22Rv1 (cell line): ENCODE results near the gene DTX4.

ENCODE experiments used
- H3K27ac ChIP-seq: fragments of 450-650 bp; 2 replicates; pipeline ENCODE4 v1.5.1; 2017
- CTCF ChIP-seq: fragments of 450-650 bp; IDR thresholded peaks from 2 replicates; pipeline ENCODE4 v1.5.1; 2017; ENCODE audit warnings: mild to moderate bottlenecking
- ZFX ChIP-seq: fragments of 450-650 bp; IDR thresholded peaks from 2 replicates; pipeline ENCODE4 v1.6.1; 2017; ENCODE audit warnings: antibody characterized with exemption, borderline replicate concordance

Gene DTX4

GRCh38 chr11:59212744-59213631 is 41.1 kb downstream of the DTX4 start, which contains the start of gene MPEG1:
Gene MPEG1, minus strand, starts transcription at chr11:59212927. Its CDS starts 62 bp downstream, at chr11:59212865.
- TF ChIP-seq ZFX (no peak), CTCF (no peak)
- no peak within 1 kb of the TSS for H3K27ac ChIP-seq

DNA sequence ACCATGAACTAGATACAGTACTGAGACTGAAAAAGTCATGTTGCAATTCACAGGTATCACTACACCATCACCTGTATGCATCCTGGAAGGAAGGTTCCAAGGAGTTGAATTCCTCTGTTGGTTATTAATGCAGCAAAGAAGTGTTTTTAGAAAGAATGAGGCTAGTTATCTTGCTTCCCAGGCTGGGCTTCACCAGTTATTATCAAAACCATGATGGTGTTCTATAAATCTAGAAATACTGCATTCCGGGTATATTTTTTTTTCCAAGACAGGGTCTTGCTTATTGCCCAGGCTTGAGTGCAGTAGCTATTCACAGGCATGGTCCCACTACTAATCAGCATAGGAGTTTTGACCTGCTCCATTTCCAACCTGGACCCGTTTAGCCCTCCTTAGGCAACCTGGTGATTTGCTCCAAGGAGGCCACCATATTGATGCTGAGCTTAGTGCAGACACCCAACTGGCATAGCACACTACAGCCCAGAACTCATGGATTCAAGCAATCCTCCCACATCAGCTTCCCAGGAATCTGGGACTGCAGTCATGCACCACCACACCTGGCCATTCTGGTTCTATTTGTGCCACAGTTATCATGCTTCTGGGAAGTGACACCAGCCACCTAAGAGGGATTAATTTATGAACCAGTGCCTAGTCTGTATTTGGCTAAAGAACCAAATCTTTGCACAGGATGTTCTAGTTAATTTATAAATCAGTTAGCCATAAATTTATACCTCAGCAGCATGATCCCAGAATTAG is 42.4 kb downstream of the DTX4 start:
- TF ChIP-seq CTCF (no peak), ZFX (no peak)
- no peak overlapping the region for H3K27ac ChIP-seq

- TF ChIP-seq ZFX (no peak), CTCF (no peak)
- H3K27ac ChIP-seq = no peak overlapping the region
Measured at GRCh38 chr11:59216641-59217564, 45.0 kb downstream of the DTX4 start.

DNA sequence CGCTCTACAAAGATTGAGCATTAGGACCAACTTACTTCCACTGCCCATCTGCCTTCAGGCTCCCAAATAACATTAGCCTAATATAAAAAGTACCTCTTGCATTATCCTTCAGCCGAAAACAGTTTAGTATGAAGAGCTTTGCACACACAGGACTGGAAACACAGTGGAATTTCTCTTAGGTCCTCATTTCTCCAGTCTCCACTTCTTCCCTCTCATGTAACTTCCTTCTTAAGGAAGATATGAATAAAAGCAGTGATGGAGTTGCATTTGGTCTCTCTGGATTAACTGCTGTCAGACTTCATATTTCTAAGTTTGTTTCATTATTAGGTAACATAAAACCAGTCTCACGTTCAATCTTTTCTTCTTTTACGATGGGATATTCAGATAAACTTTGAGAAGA is 46.4 kb downstream of the DTX4 start:
- TF ChIP-seq CTCF = no peak
- no peak for TF ChIP-seq ZFX
- no peak overlapping the region for H3K27ac ChIP-seq

GRCh38 chr11:59218893-59219292 is 47.0 kb downstream of the DTX4 start:
- TF ChIP-seq CTCF (no peak), ZFX (no peak)
- no peak overlapping the region for H3K27ac ChIP-seq

DNA sequence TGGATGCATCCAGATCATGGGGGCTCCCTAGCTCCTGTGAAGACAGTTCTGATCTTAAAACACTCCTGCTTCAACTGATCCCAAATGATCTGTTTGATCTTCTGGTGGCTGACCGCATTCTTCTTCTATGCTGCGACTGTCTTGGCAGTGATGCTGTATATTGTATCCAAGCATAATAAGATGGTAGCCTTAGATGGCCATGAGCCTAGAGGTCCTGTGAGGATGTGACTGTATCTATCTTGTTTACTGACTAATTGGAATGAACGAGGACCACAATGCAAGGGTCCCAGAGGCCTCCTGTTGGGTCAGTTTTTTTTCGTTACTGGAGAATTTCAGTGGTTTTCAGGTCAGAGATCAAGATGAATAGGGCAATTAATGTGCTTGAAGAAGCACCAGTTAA is 47.9 kb downstream of the DTX4 start:
- TF ChIP-seq ZFX (no peak), CTCF (no peak)
- H3K27ac ChIP-seq = no peak overlapping the region
